Panc1 (cell line): Measurements from ENCODE around the gene CDK14. TPM values are rescaled to one million over a fixed set of nuclear protein-coding genes. Genes with fewer than 3 reads are reported as not detected.
A peak's percentile ranks its signal among the peaks of the same experiment; 100 is the strongest.

Experiments used
- ATAC-seq: fragments of 200-7000 bp; cut with Tn5 transposase; 2 replicates; pipeline ENCODE4 v1.9.1; 2020; ENCODE audit warnings: mild to moderate bottlenecking, moderate library complexity
- BruUV-seq: library from RNA; stranded (reverse); fragments of 400-500 nt; replicated peaks from 2 replicates; lab custom pipeline; 2021; lab: Mats Ljungman, UMichigan
- CTCF ChIA-PET: fragments of 300-600 bp; sonication (Branson Sonifier 250); formaldehyde crosslinking; loops from one replicate; lab custom pipeline; 2022; ENCODE audit warnings: antibody characterized with exemption; lab: Charles Lee
- POLR2A ChIA-PET: fragments of 300-600 bp; sonication (Branson Sonifier 250); formaldehyde crosslinking; loops from one replicate; lab custom pipeline; 2022; ENCODE audit warnings: antibody characterized with exemption; lab: Charles Lee
- DNase-seq: peaks from one replicate; pipeline ENCODE4 v3.0.0-alpha.2; 2010; ENCODE audit warnings: low read depth, low spot score
- H3K27ac ChIP-seq: 2 replicates; pipeline ENCODE4 v1.5.1; 2011; ENCODE audit warnings: mild to moderate bottlenecking, low read length, inconsistent platforms
- H3K27me3 ChIP-seq: fragments of 200-500 bp; sonication (Bioruptor generic); 2 replicates; pipeline ENCODE4 v1.6.0; 2014; ENCODE audit warnings: low read length, inconsistent platforms; ENCODE audit not compliant: control insufficient read depth, insufficient read depth
- H3K36me3 ChIP-seq: fragments of 200-500 bp; sonication (Bioruptor generic); 2 replicates; pipeline ENCODE4 v1.5.1; 2014; ENCODE audit warnings: inconsistent platforms, mild to moderate bottlenecking, low read length, moderate library complexity; ENCODE audit not compliant: control insufficient read depth, insufficient read depth
- H3K4me1 ChIP-seq: 2 replicates; pipeline ENCODE4 v1.5.1; 2011; ENCODE audit warnings: inconsistent platforms, mild to moderate bottlenecking, low read length, moderate library complexity; ENCODE audit not compliant: control insufficient read depth, insufficient read depth
- H3K4me3 ChIP-seq, 2 experiments: 2 replicates each; pipeline ENCODE4 v1.5.1; 2011 to 2012; ENCODE audit warnings: low read depth in 2 of 2, low read length in 2 of 2, mild to moderate bottlenecking in 2 of 2, inconsistent platforms in 1 of 2, moderate library complexity in 1 of 2
- H3K9me3 ChIP-seq: fragments of 200-500 bp; sonication (Bioruptor generic); 2 replicates; pipeline ENCODE4 v1.5.1; 2014; ENCODE audit warnings: low read depth, mild to moderate bottlenecking, inconsistent platforms, low read length, moderate library complexity; ENCODE audit not compliant: control insufficient read depth, insufficient read depth
- POLR2AphosphoS5 ChIP-seq: IDR thresholded peaks from 2 replicates; pipeline ENCODE4 v1.6.1; 2012; ENCODE audit warnings: mild to moderate bottlenecking, low read depth, low read length, moderate library complexity
- SIN3A ChIP-seq: IDR thresholded peaks from 2 replicates; pipeline ENCODE4 v1.6.1; 2012; ENCODE audit warnings: low read depth, mild to moderate bottlenecking, low read length, moderate library complexity, borderline replicate concordance; ENCODE audit not compliant: insufficient read depth
- TCF7L2 ChIP-seq: IDR thresholded peaks from 2 replicates; pipeline ENCODE4 v1.6.1; 2011; ENCODE audit warnings: mild to moderate bottlenecking, low read depth, low read length, inconsistent platforms
- in situ Hi-C: cut with HindIII; loops from 2 replicates; pipeline ENCODE4 v1.10.0; 2016; ENCODE audit warnings: low sequenced_read_pairs, low pct_unique_long_range_greater_than_20kb
- intact Hi-C: fragments of 100-400 bp; cut with micrococcal nuclease; formaldehyde crosslinking; loops from one replicate; pipeline ENCODE4 v1.10.0; 2022; ENCODE audit not compliant: unreplicated experiment
- total RNA-seq: library from RNA; stranded (reverse); gene quantifications from one replicate; pipeline ENCODE4 v1.2.1, GENCODE V29; 2021; ENCODE audit not compliant: unreplicated experiment
- TF ChIP-seq, protein P1 (sequence below): fragments of 450-650 bp; IDR thresholded peaks from 2 replicates; pipeline ENCODE4 v1.5.1; 2017; ENCODE audit warnings: mild to moderate bottlenecking
- TF ChIP-seq, protein P2 (sequence below), 2 experiments: IDR thresholded peaks; 2 replicates each; pipeline ENCODE4 v1.6.1; 2011 to 2012; ENCODE audit warnings: low read depth in 2 of 2, control low read depth in 1 of 2, low read length in 1 of 2, mild to moderate bottlenecking in 1 of 2, moderate library complexity in 1 of 2; ENCODE audit not compliant: insufficient read depth in 1 of 2

Gene CDK14
- total RNA-seq, 1 experiment from 2014 or later, result 3.0 TPM

DNA sequence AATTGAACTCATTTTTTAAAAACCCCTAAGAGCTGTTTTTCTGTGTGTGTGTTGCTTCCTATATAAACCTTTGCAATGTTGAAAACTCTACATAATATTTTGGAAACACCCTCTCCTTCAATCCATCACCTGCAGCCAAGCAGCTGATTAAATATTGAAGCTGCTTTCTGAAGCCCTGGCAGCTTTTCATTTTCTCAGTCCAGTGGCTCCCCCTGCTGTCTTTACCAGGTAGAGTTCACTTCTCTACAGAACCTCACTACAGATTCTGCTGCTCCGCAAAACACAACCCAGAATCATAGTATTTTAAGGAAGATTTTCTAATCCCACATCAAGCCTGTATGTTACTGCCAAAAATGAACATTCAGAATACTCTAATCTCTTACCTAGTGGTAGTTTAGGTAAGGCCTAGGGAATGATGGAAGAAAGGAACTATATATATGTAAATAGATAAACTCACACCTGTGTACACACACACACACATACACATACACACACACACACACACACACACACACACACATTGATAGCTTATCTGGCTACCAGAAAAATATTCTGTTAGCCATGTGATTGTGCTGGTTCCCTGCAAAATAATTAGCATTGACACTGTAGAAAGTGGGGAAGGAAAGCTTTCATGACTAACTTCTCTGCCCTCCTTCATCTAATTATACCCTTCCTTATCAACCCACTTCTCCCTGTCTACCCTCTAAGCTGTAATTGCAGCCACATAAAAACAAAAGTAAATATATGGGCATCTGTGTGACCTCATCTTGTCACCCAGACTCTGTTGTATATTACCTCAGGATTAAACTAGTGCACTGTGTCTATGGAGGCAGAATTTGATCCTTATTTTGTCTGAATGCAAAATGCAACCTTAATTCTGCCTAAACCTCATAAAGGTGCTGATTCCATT, 438.6 kb downstream of the CDK14 start:
- ChIA-PET CTCF (interaction anchor here (0.6 to 0.7 kb wide), 2 partner anchors 209 to 579 kb away, joined by 3 to 5 read pairs; no protein-coding TSS in a partner anchor), POLR2A (interaction anchor here (0.6 kb wide), 1 partner anchor 1576 kb away, joined by 7 read pairs; no protein-coding TSS in a partner anchor)
- no peaks in the 10 kb centered on the region for H3K9me3 ChIP-seq
- H3K4me3 ChIP-seq, result no peak overlapping the region
- no peaks in the 10 kb centered on the region for H3K4me1 ChIP-seq
- no peak overlapping the region for H3K27ac ChIP-seq
- no TSS peak for BruUV-seq
- H3K27me3 ChIP-seq, result no peaks in the 10 kb centered on the region
- TF ChIP-seq, protein P1, sequence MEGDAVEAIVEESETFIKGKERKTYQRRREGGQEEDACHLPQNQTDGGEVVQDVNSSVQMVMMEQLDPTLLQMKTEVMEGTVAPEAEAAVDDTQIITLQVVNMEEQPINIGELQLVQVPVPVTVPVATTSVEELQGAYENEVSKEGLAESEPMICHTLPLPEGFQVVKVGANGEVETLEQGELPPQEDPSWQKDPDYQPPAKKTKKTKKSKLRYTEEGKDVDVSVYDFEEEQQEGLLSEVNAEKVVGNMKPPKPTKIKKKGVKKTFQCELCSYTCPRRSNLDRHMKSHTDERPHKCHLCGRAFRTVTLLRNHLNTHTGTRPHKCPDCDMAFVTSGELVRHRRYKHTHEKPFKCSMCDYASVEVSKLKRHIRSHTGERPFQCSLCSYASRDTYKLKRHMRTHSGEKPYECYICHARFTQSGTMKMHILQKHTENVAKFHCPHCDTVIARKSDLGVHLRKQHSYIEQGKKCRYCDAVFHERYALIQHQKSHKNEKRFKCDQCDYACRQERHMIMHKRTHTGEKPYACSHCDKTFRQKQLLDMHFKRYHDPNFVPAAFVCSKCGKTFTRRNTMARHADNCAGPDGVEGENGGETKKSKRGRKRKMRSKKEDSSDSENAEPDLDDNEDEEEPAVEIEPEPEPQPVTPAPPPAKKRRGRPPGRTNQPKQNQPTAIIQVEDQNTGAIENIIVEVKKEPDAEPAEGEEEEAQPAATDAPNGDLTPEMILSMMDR, result peak; percentile 65
- TF ChIP-seq POLR2AphosphoS5 (no peak), SIN3A (no peak), TCF7L2 (no peak)
- TF ChIP-seq, protein P2, sequence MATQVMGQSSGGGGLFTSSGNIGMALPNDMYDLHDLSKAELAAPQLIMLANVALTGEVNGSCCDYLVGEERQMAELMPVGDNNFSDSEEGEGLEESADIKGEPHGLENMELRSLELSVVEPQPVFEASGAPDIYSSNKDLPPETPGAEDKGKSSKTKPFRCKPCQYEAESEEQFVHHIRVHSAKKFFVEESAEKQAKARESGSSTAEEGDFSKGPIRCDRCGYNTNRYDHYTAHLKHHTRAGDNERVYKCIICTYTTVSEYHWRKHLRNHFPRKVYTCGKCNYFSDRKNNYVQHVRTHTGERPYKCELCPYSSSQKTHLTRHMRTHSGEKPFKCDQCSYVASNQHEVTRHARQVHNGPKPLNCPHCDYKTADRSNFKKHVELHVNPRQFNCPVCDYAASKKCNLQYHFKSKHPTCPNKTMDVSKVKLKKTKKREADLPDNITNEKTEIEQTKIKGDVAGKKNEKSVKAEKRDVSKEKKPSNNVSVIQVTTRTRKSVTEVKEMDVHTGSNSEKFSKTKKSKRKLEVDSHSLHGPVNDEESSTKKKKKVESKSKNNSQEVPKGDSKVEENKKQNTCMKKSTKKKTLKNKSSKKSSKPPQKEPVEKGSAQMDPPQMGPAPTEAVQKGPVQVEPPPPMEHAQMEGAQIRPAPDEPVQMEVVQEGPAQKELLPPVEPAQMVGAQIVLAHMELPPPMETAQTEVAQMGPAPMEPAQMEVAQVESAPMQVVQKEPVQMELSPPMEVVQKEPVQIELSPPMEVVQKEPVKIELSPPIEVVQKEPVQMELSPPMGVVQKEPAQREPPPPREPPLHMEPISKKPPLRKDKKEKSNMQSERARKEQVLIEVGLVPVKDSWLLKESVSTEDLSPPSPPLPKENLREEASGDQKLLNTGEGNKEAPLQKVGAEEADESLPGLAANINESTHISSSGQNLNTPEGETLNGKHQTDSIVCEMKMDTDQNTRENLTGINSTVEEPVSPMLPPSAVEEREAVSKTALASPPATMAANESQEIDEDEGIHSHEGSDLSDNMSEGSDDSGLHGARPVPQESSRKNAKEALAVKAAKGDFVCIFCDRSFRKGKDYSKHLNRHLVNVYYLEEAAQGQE (IDR thresholded peaks at IDR 0.05; ENCODE audit: insufficient read depth in 1 of 2, low read depth in 2 of 2, low read length in 1 of 2), result no peak
- in situ Hi-C loops (no loop called here), intact Hi-C loops (loop anchor here (5.0 to 10.0 kb wide), 2 partner anchors 480 to 577 kb away; no protein-coding TSS in a partner anchor)
- ATAC-seq (no peak), DNase-seq (peak; percentile 5)
- H3K36me3 ChIP-seq, result no peaks in the 10 kb centered on the region

DNA sequence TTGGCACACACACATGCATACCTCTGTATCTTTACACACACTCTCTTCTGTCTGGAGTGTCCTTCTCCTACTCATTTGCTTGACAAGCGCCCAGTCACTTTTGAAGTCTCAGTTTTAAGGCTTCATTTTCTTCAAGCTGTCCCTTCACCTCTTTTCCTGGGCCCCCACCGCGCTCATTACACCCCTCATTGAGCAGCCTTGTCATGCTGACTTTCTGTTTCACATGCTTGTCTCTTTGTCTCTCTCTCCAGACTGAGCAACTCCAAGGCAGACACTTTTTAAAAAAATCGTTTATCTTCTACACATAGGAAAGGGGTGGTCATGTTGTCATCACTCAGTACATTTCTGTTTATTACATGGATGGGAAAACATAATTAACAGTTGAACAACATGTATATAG, 442.9 kb downstream of the CDK14 start:
- in situ Hi-C loops (no loop called here), intact Hi-C loops (loop anchor here (10.0 kb wide), 1 partner anchor 484 kb away; no protein-coding TSS in a partner anchor)
- TF ChIP-seq, protein P2 (IDR thresholded peaks at IDR 0.05; ENCODE audit: insufficient read depth in 1 of 2, low read depth in 2 of 2, low read length in 1 of 2), result no peak
- no peak for TF ChIP-seq TCF7L2
- TF ChIP-seq SIN3A, result no peak
- TF ChIP-seq POLR2AphosphoS5, result no peak
- TF ChIP-seq, protein P1, result no peak
- no TSS peak for BruUV-seq
- H3K4me3 ChIP-seq, result no peak overlapping the region
- peaks cover 2% of the 10 kb centered on the region; the same call in 1 of the 2 replicates for H3K27me3 ChIP-seq
- DNase-seq (no peak), ATAC-seq (no peak)
- ChIA-PET POLR2A (no interaction called here), CTCF (no interaction called here)
- H3K36me3 ChIP-seq, result no peaks in the 10 kb centered on the region
- H3K27ac ChIP-seq, result no peak overlapping the region
- H3K4me1 ChIP-seq, result no peaks in the 10 kb centered on the region
- no peaks in the 10 kb centered on the region for H3K9me3 ChIP-seq
